ENCODE data around the gene CAP2.

- TF ChIP-seq CTCF (IDR thresholded peaks at IDR 0.05) (no peak), EP300 (IDR thresholded peaks at IDR 0.05; ENCODE audit: low read depth) (no peak), POLR2AphosphoS5 (IDR thresholded peaks at IDR 0.05) (no peak)
These were observed 90.9 kb downstream of the CAP2 start for GRCh38 chr6:17484201-17484849.

All from transverse colon (tissue), 4 donors.